ENCODE results near the gene SPRR2E. TPM values are rescaled to one million over a fixed set of nuclear protein-coding genes. Genes with fewer than 3 reads are reported as not detected.
"Not testable (repeated sequence)": the region's sequence is repeated elsewhere in the genome, so short reads cannot be mapped to it uniquely, and the experiment has no call there.

The SPRR2E gene
- total RNA-seq (2014; rRNA removed): not detected in 2 replicates
- polyA plus RNA-seq (2012): not detected

GRCh38 chr1:153094426-153094825 lies at the start of gene SPRR2E:
TSS of gene SPRR2E (minus strand) at chr1:153094526. CDS start at chr1:153093751, 775 bp downstream.
- DNase-seq (ENCODE audit: low read depth): no peak

DNA sequence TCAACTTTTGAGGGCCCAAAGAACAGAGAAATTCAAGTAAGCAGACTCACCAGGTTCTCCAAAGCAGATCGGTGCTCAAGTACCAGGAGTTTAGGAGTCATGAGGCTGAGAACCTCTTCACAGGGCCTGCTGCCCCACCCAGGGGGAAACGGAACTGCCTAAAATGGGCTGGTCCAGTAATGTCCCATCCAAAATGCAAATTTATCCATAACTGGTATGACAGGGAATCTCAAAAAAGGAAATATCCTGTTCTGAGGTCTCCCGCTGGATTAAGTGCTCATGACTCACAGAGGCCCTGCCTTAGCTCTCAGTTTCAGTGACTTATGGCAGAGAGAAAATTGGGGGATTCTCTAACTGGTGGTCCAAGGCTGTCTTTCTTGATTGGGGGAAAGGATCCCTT lies 47.1 kb upstream of the SPRR2E start:
- no peak for DNase-seq (ENCODE audit: low read depth)

DNA sequence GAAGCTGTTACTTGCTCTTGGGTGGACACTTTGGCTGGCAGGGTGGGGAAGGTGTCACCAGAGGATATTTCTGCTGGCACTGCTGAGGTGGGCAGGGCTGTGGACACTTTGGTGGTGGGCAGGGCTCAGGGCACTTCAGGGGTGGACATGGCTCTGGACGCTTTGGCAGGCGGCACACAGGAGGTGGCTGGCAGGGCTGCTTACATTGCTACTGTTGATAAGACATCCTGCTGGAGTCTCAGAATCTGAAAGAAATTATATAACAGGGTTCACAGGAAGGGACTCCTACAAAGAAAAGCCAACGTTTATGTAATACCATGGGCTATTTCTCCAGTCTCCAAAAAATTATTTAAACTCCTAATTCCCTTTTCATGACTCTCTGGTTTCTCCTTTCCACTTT lies 46.2 kb upstream of the SPRR2E start:
- no peak for DNase-seq (ENCODE audit: low read depth)

DNA sequence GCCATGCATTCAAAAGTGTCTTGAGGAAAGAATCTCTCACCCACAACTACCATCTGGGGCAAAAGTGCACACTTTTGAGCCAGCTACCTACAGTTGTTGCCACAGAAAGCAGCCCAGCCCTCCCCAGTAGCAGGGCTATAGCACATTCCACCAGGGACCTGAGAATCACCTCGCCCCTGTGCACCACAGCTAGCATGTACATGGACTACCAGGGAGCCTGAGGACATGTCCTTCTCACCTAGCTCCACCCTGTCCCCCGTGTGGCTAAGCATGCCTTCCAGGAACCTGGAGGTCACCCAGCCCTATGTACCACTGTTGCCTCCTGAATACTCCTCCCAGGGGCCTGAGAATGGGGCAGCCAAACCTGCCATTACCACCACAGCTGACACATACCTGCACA lies 39.4 kb upstream of the SPRR2E start:
- no peak for DNase-seq (ENCODE audit: low read depth)

DNA sequence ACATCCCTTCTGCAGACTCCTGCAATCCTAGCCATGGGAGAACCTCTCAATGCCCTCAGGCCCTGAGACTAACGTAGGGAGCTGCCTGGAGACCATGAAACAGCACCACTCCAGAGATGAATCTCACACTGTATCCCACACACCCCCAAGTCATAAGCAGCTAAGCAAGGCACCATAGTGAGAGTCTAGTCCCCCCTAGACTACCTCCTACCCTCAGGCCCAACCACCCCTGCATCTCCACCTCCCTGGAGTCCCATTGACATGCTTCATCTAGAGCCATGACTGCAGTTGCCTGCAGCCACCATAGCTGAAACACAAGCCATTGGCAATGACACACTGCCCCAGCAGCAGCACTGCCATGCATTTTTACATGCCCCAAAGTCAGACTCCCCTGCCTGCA lies 38.9 kb upstream of the SPRR2E start:
- DNase-seq (ENCODE audit: low read depth): no peak

GRCh38 chr1:153128688-153129087 lies 34.4 kb upstream of the SPRR2E start:
- DNase-seq (ENCODE audit: low read depth): not testable (repeated sequence)

DNA sequence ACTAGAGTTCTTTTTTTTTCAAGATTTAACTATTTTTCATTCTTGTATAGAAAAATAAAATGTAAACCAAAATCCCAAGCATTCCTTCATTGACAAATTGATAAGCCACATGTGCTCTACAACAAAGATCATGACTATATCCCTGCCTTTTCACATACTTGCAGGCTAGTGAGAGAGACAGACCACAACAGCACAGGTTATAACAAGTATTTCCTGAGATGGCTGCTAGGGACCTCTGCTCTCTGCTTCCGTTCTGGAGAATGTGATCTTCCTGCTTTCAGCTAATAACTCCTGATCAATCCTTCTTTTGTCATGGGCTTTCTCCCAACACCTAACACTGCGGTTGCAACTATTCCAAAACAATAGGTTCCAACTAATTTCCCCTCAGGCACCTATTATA lies 33.0 kb upstream of the SPRR2E start:
- DNase-seq (ENCODE audit: low read depth): no peak

- no peak for DNase-seq (ENCODE audit: low read depth)
Observed at GRCh38 chr1:153125536-153125935, 31.2 kb upstream of the SPRR2E start.

DNA sequence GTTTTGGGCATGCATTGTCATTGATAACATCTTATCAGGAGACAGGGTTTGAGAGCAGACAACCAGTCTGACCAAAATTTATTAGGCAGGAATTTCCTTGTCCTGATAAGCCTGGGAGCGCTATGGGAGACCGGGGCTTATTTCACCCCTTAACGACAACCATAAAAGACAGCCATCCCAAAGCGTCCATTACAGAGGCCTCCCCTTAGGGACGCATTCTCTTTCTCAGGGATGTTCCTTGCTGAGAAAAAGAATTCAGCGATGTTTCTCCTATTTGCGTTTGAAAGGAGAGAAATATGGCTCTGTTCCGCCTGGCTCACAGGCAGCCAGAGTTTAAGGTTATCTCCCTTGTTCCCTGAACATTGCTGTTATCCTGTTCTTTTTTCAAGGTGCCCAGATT lies 29.5 kb upstream of the SPRR2E start:
- not testable (repeated sequence) for DNase-seq (ENCODE audit: low read depth)

- peak; percentile 1 for DNase-seq (ENCODE audit: low read depth)
Observed at GRCh38 chr1:153122831-153123421, 28.6 kb upstream of the SPRR2E start.

DNA sequence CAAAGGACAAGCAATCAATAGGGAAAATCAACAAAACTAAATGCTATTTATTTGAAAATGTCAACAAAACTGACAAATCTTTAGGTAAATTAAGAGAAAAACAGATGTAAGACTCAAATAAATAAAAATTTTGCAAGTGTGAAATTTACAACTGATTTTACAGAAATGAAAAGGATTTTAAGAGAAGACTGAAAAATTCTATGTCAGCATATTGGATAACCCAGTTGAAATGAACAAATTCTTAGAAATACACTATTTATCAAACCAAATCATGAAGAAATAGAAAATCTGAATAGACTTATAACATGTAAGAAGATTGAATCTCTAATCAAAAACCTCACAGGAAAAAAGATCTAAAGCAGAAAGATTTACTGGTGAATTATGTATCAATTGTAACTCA lies 26.6 kb upstream of the SPRR2E start:
- no peak for DNase-seq (ENCODE audit: low read depth)

GRCh38 chr1:153119491-153119971 lies 25.2 kb upstream of the SPRR2E start:
- DNase-seq (ENCODE audit: low read depth): no peak

GRCh38 chr1:153115264-153115663 lies 20.9 kb upstream of the SPRR2E start:
- not testable (repeated sequence) for DNase-seq (ENCODE audit: low read depth)

DNA sequence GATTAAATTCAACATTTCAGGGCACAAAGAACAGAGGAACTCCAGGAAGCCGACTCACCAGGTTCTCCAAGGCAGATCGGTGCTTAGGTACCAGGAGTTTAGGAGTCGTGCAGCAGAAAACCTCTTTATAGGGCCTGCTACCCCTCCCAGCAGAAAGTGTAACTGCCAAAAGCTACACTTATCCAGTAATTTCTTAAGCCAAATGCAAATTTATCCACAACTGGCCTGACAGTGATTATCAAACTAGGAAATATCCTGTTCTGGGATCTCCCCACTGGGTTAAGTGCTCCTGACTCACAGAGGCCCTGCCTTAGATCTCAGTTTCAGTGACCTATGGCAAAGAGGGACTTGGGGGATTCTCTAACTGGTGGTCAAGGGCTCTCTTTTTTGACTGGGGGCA lies 19.1 kb upstream of the SPRR2E start, which contains the start of gene SPRR2F:
SPRR2F (minus strand) TSS at position 101 of the 400 bp plus-strand sequence. CDS start 783 bp downstream, outside the sequence.
- no peak for DNase-seq (ENCODE audit: low read depth)

- DNase-seq (ENCODE audit: low read depth): not testable (repeated sequence)
Observed at GRCh38 chr1:153112454-153112853, 18.1 kb upstream of the SPRR2E start.

DNA sequence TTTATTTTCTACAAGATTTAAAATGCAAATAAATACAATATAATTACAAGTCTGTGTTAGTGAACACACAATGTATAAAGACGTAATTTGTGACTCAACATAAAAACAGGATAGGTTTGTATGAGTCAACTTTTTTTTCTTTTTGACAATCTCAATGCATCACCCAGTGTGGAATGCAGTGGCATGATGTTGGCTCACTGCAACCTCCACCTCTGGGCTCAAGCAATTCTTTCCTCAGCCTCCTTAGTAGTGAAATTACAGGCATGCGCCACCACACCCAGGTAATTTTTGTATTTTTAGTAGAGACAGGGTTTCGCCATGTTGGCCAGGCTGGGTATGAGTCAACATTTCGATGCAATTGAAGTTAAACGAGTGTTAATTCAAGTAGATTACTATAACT lies 5.9 kb upstream of the SPRR2E start:
- DNase-seq (ENCODE audit: low read depth): peak; percentile 5

- DNase-seq (ENCODE audit: low read depth): no peak
Observed at GRCh38 chr1:153099461-153100045, 5.2 kb upstream of the SPRR2E start.

DNA sequence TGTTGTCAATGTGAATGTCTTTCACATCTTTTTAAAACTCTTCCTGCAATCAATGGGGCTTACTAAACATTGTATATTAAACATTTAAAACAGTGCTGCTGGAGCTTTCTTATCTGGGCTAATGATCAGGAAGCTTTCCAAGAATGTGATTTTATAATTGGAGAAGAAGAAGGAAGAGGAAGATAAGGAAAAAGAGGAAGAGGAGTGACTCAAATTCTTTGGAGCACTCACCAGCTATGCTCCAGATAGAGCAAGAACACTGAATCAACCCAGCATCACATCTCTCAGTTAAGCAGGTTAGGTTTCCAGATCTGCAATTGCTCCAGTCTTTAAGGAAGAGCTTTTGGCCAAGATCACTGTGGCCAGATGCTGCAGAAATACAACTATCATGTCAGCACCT lies 1.4 kb upstream of the SPRR2E start:
- DNase-seq (ENCODE audit: low read depth): no peak

- DNase-seq (ENCODE audit: low read depth): no peak
Observed at GRCh38 chr1:153087652-153088051, 6.7 kb downstream of the SPRR2E start.

- no peak for DNase-seq (ENCODE audit: low read depth)
Observed at GRCh38 chr1:153081736-153082135, 12.6 kb downstream of the SPRR2E start.

- no peak for DNase-seq (ENCODE audit: low read depth)
Observed at GRCh38 chr1:153072806-153073726, 21.3 kb downstream of the SPRR2E start.

DNA sequence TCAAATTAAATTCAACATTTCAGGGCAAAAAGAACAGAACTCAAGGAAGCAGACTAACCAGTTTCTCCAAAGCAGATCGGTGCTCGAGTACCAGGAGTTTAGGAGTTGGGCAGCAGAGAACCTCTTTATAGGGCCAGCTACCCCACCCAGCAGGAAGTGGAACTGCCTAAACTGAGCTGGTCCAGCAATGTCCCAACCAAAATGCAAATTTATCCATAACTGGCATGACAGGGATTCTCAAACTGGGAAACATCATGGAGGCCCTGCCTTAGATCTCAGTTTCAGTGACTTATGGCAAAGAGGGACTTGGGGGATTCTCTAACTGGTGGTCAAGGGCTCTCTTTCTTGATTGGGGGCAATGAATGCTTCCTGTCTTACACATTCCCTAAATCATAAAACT lies 22.8 kb downstream of the SPRR2E start, which contains the start of gene SPRR2B:
SPRR2B (minus strand) TSS at position 101 of the 400 bp plus-strand sequence. CDS start 772 bp downstream, outside the sequence.
- no peak for DNase-seq (ENCODE audit: low read depth)

Measured in LHCN-M2 (cell line).